ENCODE measurements around the gene EVI5. TPM values are rescaled to one million over a fixed set of nuclear protein-coding genes. Genes with fewer than 3 reads are reported as not detected.

EVI5 gene
- total and polyA plus RNA-seq, 12 donors: 3.6 to 63.1 (median 45.2) TPM

- peaks cover 65% of the 10 kb centered on the region for H3K27me3 ChIP-seq
- WGBS, 4 donors: 3 to 6% (median 3%) methylated on average over 24 to 65 of the region's 65 CpGs
- intact Hi-C loops (cut with DNase I): no loop called here
Measured at GRCh38 chr1:92484472-92485380, 300.2 kb downstream of the EVI5 start.

DNA sequence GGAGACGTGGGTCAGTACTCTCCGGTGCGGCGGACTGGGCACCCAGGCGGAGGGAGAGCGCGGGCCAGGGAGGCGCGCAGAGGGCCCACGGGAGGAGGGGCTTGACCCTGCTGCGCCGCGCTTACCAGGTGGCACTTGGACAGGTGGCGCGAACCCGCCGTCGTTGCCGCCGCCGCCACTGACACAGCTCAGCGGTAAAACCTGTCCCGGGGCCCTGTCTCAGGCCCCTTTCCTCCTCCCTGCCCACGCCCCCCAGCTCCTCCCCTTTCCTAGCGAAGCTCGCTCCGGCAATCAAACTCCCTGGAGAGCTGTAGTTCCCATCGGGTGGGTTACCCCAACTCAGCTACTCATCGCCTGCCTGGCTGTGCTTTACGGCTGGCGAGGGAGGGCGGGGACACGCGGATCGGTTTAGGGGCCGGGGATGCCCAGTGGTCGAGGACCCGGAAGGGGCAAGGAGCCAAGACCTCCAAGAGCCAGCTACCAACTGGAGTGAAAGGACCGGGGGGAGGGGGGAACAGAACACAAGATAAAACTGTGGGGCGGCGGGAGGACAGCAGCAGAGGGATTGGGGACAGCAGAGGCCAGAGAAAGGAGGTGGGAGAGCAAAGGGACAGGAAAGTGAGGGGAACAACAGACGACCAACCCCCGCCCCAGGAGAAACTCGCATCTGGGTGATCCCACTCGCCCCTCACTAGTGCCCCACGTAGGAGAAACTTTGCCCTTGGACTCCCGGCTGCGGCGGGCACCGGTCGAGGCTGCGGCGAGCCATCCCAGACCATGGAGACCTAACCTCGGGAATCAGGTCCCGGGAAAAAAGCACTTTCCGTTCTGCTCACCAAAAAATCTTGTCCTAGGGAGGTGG, 301.1 kb downstream of the EVI5 start:
- Histone ChIP-seq H3K4me3 (peak overlapping the region in 1 of 4 donors; percentile 62), H3K36me3 (replicated peaks in 1 of 2) (no peaks in the 10 kb centered on the region), H3K27ac (no peak overlapping the region), H3K4me1 (replicated peaks in 1 of 2) (peaks cover 44 to 49% of the 10 kb centered on the region in 2 donors), H3K27me3 (peaks cover 65% of the 10 kb centered on the region), H3K9me3 (replicated peaks in 1 of 3) (no peaks in the 10 kb centered on the region)
- 2 to 3% (median 3%) methylated on average over 46 to 56 of the region's 56 CpGs for WGBS, 4 donors
- DNase-seq: no peak
- no peak for TF ChIP-seq POLR2A (IDR thresholded peaks at IDR 0.05)
- TF ChIP-seq, protein P1, sequence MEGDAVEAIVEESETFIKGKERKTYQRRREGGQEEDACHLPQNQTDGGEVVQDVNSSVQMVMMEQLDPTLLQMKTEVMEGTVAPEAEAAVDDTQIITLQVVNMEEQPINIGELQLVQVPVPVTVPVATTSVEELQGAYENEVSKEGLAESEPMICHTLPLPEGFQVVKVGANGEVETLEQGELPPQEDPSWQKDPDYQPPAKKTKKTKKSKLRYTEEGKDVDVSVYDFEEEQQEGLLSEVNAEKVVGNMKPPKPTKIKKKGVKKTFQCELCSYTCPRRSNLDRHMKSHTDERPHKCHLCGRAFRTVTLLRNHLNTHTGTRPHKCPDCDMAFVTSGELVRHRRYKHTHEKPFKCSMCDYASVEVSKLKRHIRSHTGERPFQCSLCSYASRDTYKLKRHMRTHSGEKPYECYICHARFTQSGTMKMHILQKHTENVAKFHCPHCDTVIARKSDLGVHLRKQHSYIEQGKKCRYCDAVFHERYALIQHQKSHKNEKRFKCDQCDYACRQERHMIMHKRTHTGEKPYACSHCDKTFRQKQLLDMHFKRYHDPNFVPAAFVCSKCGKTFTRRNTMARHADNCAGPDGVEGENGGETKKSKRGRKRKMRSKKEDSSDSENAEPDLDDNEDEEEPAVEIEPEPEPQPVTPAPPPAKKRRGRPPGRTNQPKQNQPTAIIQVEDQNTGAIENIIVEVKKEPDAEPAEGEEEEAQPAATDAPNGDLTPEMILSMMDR (IDR thresholded peaks at IDR 0.05): no peak
- intact Hi-C loops (cut with DNase I): no loop called here

More at GRCh38 chr1:92484472-92485380, 300.2 kb downstream of the EVI5 start:
- TF ChIP-seq, protein P1 (IDR thresholded peaks at IDR 0.05): no peak
- TF ChIP-seq POLR2A (IDR thresholded peaks at IDR 0.05): no peak
- H3K36me3 ChIP-seq (replicated peaks in 1 of 2): no peaks in the 10 kb centered on the region
- H3K9me3 ChIP-seq (replicated peaks in 1 of 3): no peaks in the 10 kb centered on the region
- peak overlapping the region in 2 of 4 donors; percentile 8 to 62 for H3K4me3 ChIP-seq
- peak in 3 of 7 donors; percentile 10 to 18 (median 16) for DNase-seq
- H3K27ac ChIP-seq: no peak overlapping the region
- peaks cover 44 to 49% of the 10 kb centered on the region in 2 donors for H3K4me1 ChIP-seq (replicated peaks in 1 of 2)

- peaks cover 44 to 49% of the 10 kb centered on the region in 2 donors for H3K4me1 ChIP-seq (replicated peaks in 1 of 2)
- DNase-seq: no peak
- no peak overlapping the region for H3K27ac ChIP-seq
- TF ChIP-seq, protein P1 (IDR thresholded peaks at IDR 0.05): no peak
- no peak for TF ChIP-seq POLR2A (IDR thresholded peaks at IDR 0.05)
- 2 to 4% (median 3%) methylated on average over 29 to 62 of the region's 62 CpGs for WGBS, 4 donors
- peaks cover 65% of the 10 kb centered on the region for H3K27me3 ChIP-seq
- H3K36me3 ChIP-seq (replicated peaks in 1 of 2): no peaks in the 10 kb centered on the region
- peak overlapping the region in 1 of 4 donors; percentile 62 for H3K4me3 ChIP-seq
- intact Hi-C loops (cut with DNase I): no loop called here
- H3K9me3 ChIP-seq (replicated peaks in 1 of 3): no peaks in the 10 kb centered on the region
Measured at GRCh38 chr1:92482665-92483609, 302.0 kb downstream of the EVI5 start.

Data from adrenal gland (tissue), 12 donors.